ENCODE measurements around the gene CACNA1I.

The CACNA1I gene

DNA sequence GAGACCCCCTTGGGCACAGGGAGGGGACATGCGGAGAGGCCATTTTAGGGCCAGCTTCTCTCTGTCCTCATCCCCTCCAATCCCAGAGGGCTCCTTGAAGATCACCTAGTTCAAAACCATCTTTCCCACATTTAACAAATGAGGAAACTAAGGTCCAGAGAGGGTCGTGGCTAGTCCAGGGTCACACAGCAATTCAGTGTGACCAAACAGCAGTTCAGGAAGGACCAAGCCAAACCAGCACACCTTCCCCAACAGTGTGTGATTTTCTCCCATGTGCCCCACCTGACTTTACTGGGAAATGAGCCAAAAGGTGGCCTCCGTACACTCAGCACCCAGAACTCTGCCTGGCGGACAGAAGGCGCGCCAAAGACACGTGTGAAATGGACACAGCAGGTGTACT lies 51.3 kb downstream of the CACNA1I start:
- H3K9me3 ChIP-seq (ENCODE audit: control extremely low read depth in 1 of 5, control insufficient read depth in 4 of 5, insufficient read depth in 2 of 5, low read depth in 1 of 5, low read length in 4 of 5) = no peaks in the 10 kb centered on the region
- CTCF ChIA-PET = interaction anchor here (0.9 to 1.7 kb wide), 3 partner anchors 24 to 414 kb away, joined by 3 to 6 read pairs (median 3); no protein-coding TSS in a partner anchor
- peaks cover 0 to 3% (median 0%) of the 10 kb centered on the region in 4 experiments for H3K4me1 ChIP-seq (ENCODE audit: control extremely low read depth in 1 of 4, control insufficient read depth in 4 of 4, insufficient read depth in 4 of 4, low read length in 3 of 4)
- no peak for DNase-seq
- H3K4me3 ChIP-seq (ENCODE audit: control insufficient read depth in 1 of 7, extremely low read depth in 1 of 7, insufficient read depth in 4 of 7, low read depth in 2 of 7, low read length in 6 of 7) = no peak overlapping the region
- POLR2A ChIA-PET = no interaction called here
- H3K36me3 ChIP-seq (ENCODE audit: control insufficient read depth in 4 of 4, insufficient read depth in 4 of 4, low read length in 3 of 4) = no peaks in the 10 kb centered on the region
- 72% methylated on average over 6 of the region's 7 CpGs for WGBS (ENCODE audit: insufficient coverage)
- peaks cover 0 to 84% (median 11%) of the 10 kb centered on the region in 5 experiments for H3K27me3 ChIP-seq (replicated peaks in 2 of 5; ENCODE audit: control insufficient read depth in 4 of 5, insufficient read depth in 5 of 5, low read length in 4 of 5)
- no peak overlapping the region for H3K27ac ChIP-seq (ENCODE audit: insufficient read depth in 1 of 2, low read depth in 1 of 2, low read length in 2 of 2, poor library complexity in 1 of 2, severe bottlenecking in 2 of 2)

- no peak overlapping the region for H3K4me3 ChIP-seq (ENCODE audit: control insufficient read depth in 1 of 7, extremely low read depth in 1 of 7, insufficient read depth in 4 of 7, low read depth in 2 of 7, low read length in 6 of 7)
- no peaks in the 10 kb centered on the region for H3K9me3 ChIP-seq (ENCODE audit: control extremely low read depth in 1 of 5, control insufficient read depth in 4 of 5, insufficient read depth in 2 of 5, low read depth in 1 of 5, low read length in 4 of 5)
- H3K27me3 ChIP-seq (replicated peaks in 2 of 5; ENCODE audit: control insufficient read depth in 4 of 5, insufficient read depth in 5 of 5, low read length in 4 of 5) = peaks cover 0 to 78% (median 13%) of the 10 kb centered on the region in 5 experiments
- ChIA-PET CTCF (interaction anchor here (1.7 kb wide), 1 partner anchor 401 kb away, joined by 6 read pairs; no protein-coding TSS in a partner anchor), POLR2A (no interaction called here)
- H3K36me3 ChIP-seq (ENCODE audit: control insufficient read depth in 4 of 4, insufficient read depth in 4 of 4, low read length in 3 of 4) = no peaks in the 10 kb centered on the region
- H3K4me1 ChIP-seq (ENCODE audit: control extremely low read depth in 1 of 4, control insufficient read depth in 4 of 4, insufficient read depth in 4 of 4, low read length in 3 of 4) = peaks cover 0 to 3% (median 0%) of the 10 kb centered on the region in 4 experiments
- peak; percentile 46 to 70 (median 63) for DNase-seq
- 33% methylated on average over 17 of the region's 17 CpGs for WGBS (ENCODE audit: insufficient coverage)
- H3K27ac ChIP-seq (ENCODE audit: insufficient read depth in 1 of 2, low read depth in 1 of 2, low read length in 2 of 2, poor library complexity in 1 of 2, severe bottlenecking in 2 of 2) = no peak overlapping the region
Measured at GRCh38 chr22:39622881-39623367, 52.4 kb downstream of the CACNA1I start.

GRCh38 chr22:39623603-39624500 lies 53.3 kb downstream of the CACNA1I start:
- Histone ChIP-seq H3K36me3 (ENCODE audit: control insufficient read depth in 4 of 4, insufficient read depth in 4 of 4, low read length in 3 of 4) (no peaks in the 10 kb centered on the region), H3K27ac (ENCODE audit: insufficient read depth in 1 of 2, low read depth in 1 of 2, low read length in 2 of 2, poor library complexity in 1 of 2, severe bottlenecking in 2 of 2) (no peak overlapping the region), H3K4me3 (ENCODE audit: control insufficient read depth in 1 of 7, extremely low read depth in 1 of 7, insufficient read depth in 4 of 7, low read depth in 2 of 7, low read length in 6 of 7) (no peak overlapping the region), H3K9me3 (ENCODE audit: control extremely low read depth in 1 of 5, control insufficient read depth in 4 of 5, insufficient read depth in 2 of 5, low read depth in 1 of 5, low read length in 4 of 5) (no peaks in the 10 kb centered on the region), H3K27me3 (replicated peaks in 2 of 5; ENCODE audit: control insufficient read depth in 4 of 5, insufficient read depth in 5 of 5, low read length in 4 of 5) (peaks cover 0 to 70% (median 13%) of the 10 kb centered on the region in 5 experiments), H3K4me1 (ENCODE audit: control extremely low read depth in 1 of 4, control insufficient read depth in 4 of 4, insufficient read depth in 4 of 4, low read length in 3 of 4) (peaks cover 0 to 3% (median 0%) of the 10 kb centered on the region in 4 experiments)
- 67% methylated on average over 21 of the region's 28 CpGs for WGBS (ENCODE audit: insufficient coverage)
- POLR2A ChIA-PET = no interaction called here
- CTCF ChIA-PET = interaction anchor here (1.2 kb wide), 1 partner anchor 405 kb away, joined by 4 read pairs; no protein-coding TSS in a partner anchor
- no peak for DNase-seq

DNA sequence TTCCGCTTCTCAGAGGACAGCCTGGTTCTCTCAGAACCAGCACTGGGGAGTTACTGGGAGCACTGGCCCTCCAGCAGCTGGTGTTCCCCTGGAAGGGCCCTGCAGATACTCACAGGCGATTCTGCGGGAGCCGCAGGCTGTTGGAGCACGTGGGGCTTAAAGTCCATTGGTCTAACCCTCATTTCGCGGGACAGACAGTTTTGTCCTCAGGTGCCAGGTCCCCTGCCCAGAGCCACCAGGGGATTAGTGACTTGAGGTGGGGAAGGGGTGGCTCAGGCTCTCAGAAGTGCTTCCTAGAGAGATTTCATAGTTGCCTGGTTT lies 53.9 kb downstream of the CACNA1I start:
- 39% methylated on average over 7 of the region's 7 CpGs for WGBS (ENCODE audit: insufficient coverage)
- POLR2A ChIA-PET = no interaction called here
- DNase-seq = no peak

DNA sequence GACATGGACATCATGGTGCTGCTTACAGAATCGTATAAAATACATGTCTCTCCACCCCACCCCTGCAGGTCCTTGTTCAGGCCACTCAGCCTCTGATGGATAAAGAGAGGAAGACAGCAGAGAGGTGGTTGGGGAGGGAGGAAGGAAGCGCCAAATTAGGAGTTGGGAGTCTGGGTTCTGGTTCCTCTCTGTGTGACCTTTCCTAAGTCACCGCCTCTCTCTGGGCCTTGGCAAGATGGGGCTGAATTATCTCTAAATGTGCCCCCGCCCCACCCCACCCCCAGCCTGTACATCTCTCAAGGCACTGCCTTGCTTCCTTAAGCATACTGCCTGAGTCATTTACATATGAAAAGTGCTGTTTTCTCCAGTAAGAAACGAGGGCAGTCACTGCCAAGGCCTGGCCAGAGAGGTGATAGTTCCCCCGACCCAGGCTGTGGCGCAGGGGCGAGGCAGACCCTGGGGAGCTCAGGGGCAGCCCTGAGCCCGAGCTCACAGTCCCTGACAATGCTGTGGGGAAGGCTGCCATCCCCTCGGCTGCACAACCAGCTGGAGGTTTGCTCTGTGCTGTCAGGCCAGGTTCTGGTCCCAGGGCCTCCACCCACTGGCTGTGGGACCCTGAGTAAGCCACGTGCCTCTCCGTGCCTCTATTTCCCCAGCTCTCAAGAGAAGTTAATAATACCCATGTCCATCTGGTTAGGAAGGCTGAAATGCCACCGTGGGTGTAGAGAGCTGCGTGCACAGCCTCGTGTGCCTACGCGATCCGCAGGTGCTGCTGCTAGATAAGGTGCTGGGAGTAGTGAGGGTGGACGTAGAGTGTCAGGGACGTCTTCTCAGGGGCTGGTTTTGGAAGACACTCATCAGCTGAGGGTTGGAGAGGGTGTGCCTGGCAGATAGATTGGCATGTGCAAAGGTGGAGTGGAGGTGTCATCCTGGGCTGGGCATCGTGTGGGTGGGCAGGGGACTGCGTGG lies 55.3 kb downstream of the CACNA1I start:
- Histone ChIP-seq H3K27ac (ENCODE audit: insufficient read depth in 1 of 2, low read depth in 1 of 2, low read length in 2 of 2, poor library complexity in 1 of 2, severe bottlenecking in 2 of 2) (no peak overlapping the region), H3K4me1 (ENCODE audit: control extremely low read depth in 1 of 4, control insufficient read depth in 4 of 4, insufficient read depth in 4 of 4, low read length in 3 of 4) (peaks cover 0 to 3% (median 0%) of the 10 kb centered on the region in 4 experiments), H3K36me3 (ENCODE audit: control insufficient read depth in 4 of 4, insufficient read depth in 4 of 4, low read length in 3 of 4) (no peaks in the 10 kb centered on the region), H3K27me3 (replicated peaks in 2 of 5; ENCODE audit: control insufficient read depth in 4 of 5, insufficient read depth in 5 of 5, low read length in 4 of 5) (peaks cover 0 to 61% (median 12%) of the 10 kb centered on the region in 5 experiments), H3K4me3 (ENCODE audit: control insufficient read depth in 1 of 7, extremely low read depth in 1 of 7, insufficient read depth in 4 of 7, low read depth in 2 of 7, low read length in 6 of 7) (no peak overlapping the region), H3K9me3 (ENCODE audit: control extremely low read depth in 1 of 5, control insufficient read depth in 4 of 5, insufficient read depth in 2 of 5, low read depth in 1 of 5, low read length in 4 of 5) (no peaks in the 10 kb centered on the region)
- peak in 2 of 3 donors; percentile 19 to 54 for DNase-seq
- POLR2A ChIA-PET = no interaction called here
- CTCF ChIA-PET = interaction anchor here (1.0 to 1.1 kb wide), 2 partner anchors 8 to 92 kb away, joined by 3 read pairs; no protein-coding TSS in a partner anchor
- WGBS (ENCODE audit: insufficient coverage) = 66% methylated on average over 17 of the region's 22 CpGs

More for the DNA sequence above, 53.9 kb downstream of the CACNA1I start:
- no peak overlapping the region for H3K27ac ChIP-seq (ENCODE audit: insufficient read depth in 1 of 2, low read depth in 1 of 2, low read length in 2 of 2, poor library complexity in 1 of 2, severe bottlenecking in 2 of 2)
- peaks cover 0 to 66% (median 13%) of the 10 kb centered on the region in 5 experiments for H3K27me3 ChIP-seq (replicated peaks in 2 of 5; ENCODE audit: control insufficient read depth in 4 of 5, insufficient read depth in 5 of 5, low read length in 4 of 5)
- peaks cover 0 to 3% (median 0%) of the 10 kb centered on the region in 4 experiments for H3K4me1 ChIP-seq (ENCODE audit: control extremely low read depth in 1 of 4, control insufficient read depth in 4 of 4, insufficient read depth in 4 of 4, low read length in 3 of 4)
- CTCF ChIA-PET = interaction anchor here (1.2 kb wide), 1 partner anchor 405 kb away, joined by 4 read pairs; no protein-coding TSS in a partner anchor
- no peaks in the 10 kb centered on the region for H3K9me3 ChIP-seq (ENCODE audit: control extremely low read depth in 1 of 5, control insufficient read depth in 4 of 5, insufficient read depth in 2 of 5, low read depth in 1 of 5, low read length in 4 of 5)
- no peak overlapping the region for H3K4me3 ChIP-seq (ENCODE audit: control insufficient read depth in 1 of 7, extremely low read depth in 1 of 7, insufficient read depth in 4 of 7, low read depth in 2 of 7, low read length in 6 of 7)
- H3K36me3 ChIP-seq (ENCODE audit: control insufficient read depth in 4 of 4, insufficient read depth in 4 of 4, low read length in 3 of 4) = no peaks in the 10 kb centered on the region

GRCh38 chr22:39627208-39627607 lies 56.7 kb downstream of the CACNA1I start:
- CTCF ChIA-PET = interaction anchor here (1.0 to 1.1 kb wide), 2 partner anchors 10 to 93 kb away, joined by 3 read pairs; no protein-coding TSS in a partner anchor
- H3K36me3 ChIP-seq (ENCODE audit: control insufficient read depth in 4 of 4, insufficient read depth in 4 of 4, low read length in 3 of 4) = no peaks in the 10 kb centered on the region
- H3K27ac ChIP-seq (ENCODE audit: insufficient read depth in 1 of 2, low read depth in 1 of 2, low read length in 2 of 2, poor library complexity in 1 of 2, severe bottlenecking in 2 of 2) = no peak overlapping the region
- WGBS (ENCODE audit: insufficient coverage) = 59% methylated on average over 10 of the region's 14 CpGs
- H3K9me3 ChIP-seq (ENCODE audit: control extremely low read depth in 1 of 5, control insufficient read depth in 4 of 5, insufficient read depth in 2 of 5, low read depth in 1 of 5, low read length in 4 of 5) = no peaks in the 10 kb centered on the region
- H3K4me3 ChIP-seq (ENCODE audit: control insufficient read depth in 1 of 7, extremely low read depth in 1 of 7, insufficient read depth in 4 of 7, low read depth in 2 of 7, low read length in 6 of 7) = no peak overlapping the region
- H3K27me3 ChIP-seq (replicated peaks in 2 of 5; ENCODE audit: control insufficient read depth in 4 of 5, insufficient read depth in 5 of 5, low read length in 4 of 5) = peaks cover 0 to 49% (median 12%) of the 10 kb centered on the region in 5 experiments
- DNase-seq = no peak
- peaks cover 0 to 3% (median 0%) of the 10 kb centered on the region in 4 experiments for H3K4me1 ChIP-seq (ENCODE audit: control extremely low read depth in 1 of 4, control insufficient read depth in 4 of 4, insufficient read depth in 4 of 4, low read length in 3 of 4)
- POLR2A ChIA-PET = no interaction called here
